H1 (cell line): ENCODE results near the gene GABPA. TPM values are rescaled to one million over a fixed set of nuclear protein-coding genes. Genes with fewer than 3 reads are reported as not detected.

ENCODE experiments used
- CTCF ChIA-PET: fragments of 300-600 bp; sonication (Branson Sonifier 250); formaldehyde crosslinking; loops from one replicate; lab custom pipeline; 2021; ENCODE audit not compliant: partially characterized antibody; lab: Charles Lee
- POLR2A ChIA-PET: fragments of 300-600 bp; sonication (Branson Sonifier 250); formaldehyde crosslinking; loops from one replicate; lab custom pipeline; 2021; ENCODE audit warnings: inconsistent platforms; ENCODE audit not compliant: partially characterized antibody; lab: Charles Lee
- DNase-seq, 2 experiments: peaks; one replicate each; pipeline versions ENCODE4 v3.0.0 to v3.0.0-alpha.2; 2010 to 2022; ENCODE audit warnings: low spot score in 2 of 2, low read depth in 1 of 2, mixed read lengths in 1 of 2
- FAIRE-seq: peaks from 2 replicates; lab custom pipeline; 2011; peaks lifted over from hg19 to GRCh38; lab: Jason Lieb, UNC
- H2AFZ ChIP-seq: 2 replicates; pipeline ENCODE4 v1.8.1; 2012; ENCODE audit warnings: low read length, inconsistent platforms
- H2AK5ac ChIP-seq: 2 replicates; pipeline ENCODE4 v1.6.1; 2013; ENCODE audit warnings: low read depth, low read length
- H2BK120ac ChIP-seq: replicated peaks from 2 replicates; pipeline ENCODE3; 2013; ENCODE audit warnings: low read depth, low read length, inconsistent platforms
- H2BK12ac ChIP-seq: 2 replicates; pipeline ENCODE4 v1.6.1; 2013; ENCODE audit warnings: low read depth, low read length
- H2BK15ac ChIP-seq: 2 replicates; pipeline ENCODE4 v1.6.1; 2013; ENCODE audit warnings: low read length
- H2BK20ac ChIP-seq: 2 replicates; pipeline ENCODE4 v1.6.1; 2013; ENCODE audit warnings: low read length
- H2BK5ac ChIP-seq: 2 replicates; pipeline ENCODE4 v1.6.1; 2013; ENCODE audit warnings: low read depth, low read length
- H3K14ac ChIP-seq: 2 replicates; pipeline ENCODE4 v1.6.1; 2013; ENCODE audit warnings: inconsistent platforms; ENCODE audit not compliant: insufficient read length
- H3K18ac ChIP-seq: 2 replicates; pipeline ENCODE4 v1.6.1; 2013; ENCODE audit warnings: low read length; ENCODE audit errors: extremely low read depth
- H3K23ac ChIP-seq: 2 replicates; pipeline ENCODE4 v1.6.1; 2013; ENCODE audit warnings: inconsistent platforms; ENCODE audit not compliant: insufficient read length
- H3K23me2 ChIP-seq: 2 replicates; pipeline ENCODE4 v1.6.1; 2013; ENCODE audit warnings: low read depth, low read length
- H3K27ac ChIP-seq: 2 replicates; pipeline ENCODE4 v1.6.1; 2011; ENCODE audit warnings: low read depth, low read length, inconsistent platforms
- H3K27me3 ChIP-seq, 4 experiments: replicated peaks in 1 of 4; 1 replicate in 1 of 4; 2 replicates in 3 of 4; pipeline versions ENCODE4 v1.6.1 to v1.8.1; 2011 to 2013; ENCODE audit warnings: low read length in 3 of 4, mild to moderate bottlenecking in 3 of 4, inconsistent platforms in 2 of 4, mixed read lengths in 2 of 4, moderate library complexity in 1 of 4; ENCODE audit not compliant: control insufficient read depth in 3 of 4, insufficient read depth in 3 of 4; ENCODE audit errors: extremely low read depth in 1 of 4
- H3K36me3 ChIP-seq, 4 experiments: 2 replicates each; pipeline versions ENCODE4 v1.6.1 to v1.8.1; 2011 to 2013; ENCODE audit warnings: mild to moderate bottlenecking in 4 of 4, low read length in 3 of 4, moderate library complexity in 2 of 4, control low read depth in 1 of 4, inconsistent platforms in 1 of 4; ENCODE audit not compliant: insufficient read depth in 4 of 4, control insufficient read depth in 2 of 4
- H3K4ac ChIP-seq: replicated peaks from 2 replicates; pipeline ENCODE3; 2013; ENCODE audit warnings: low read length, low read depth, mixed read lengths, inconsistent platforms; ENCODE audit not compliant: insufficient read length
- H3K4me1 ChIP-seq, 4 experiments: replicated peaks in 1 of 4; 1 replicate in 1 of 4; 2 replicates in 3 of 4; pipeline versions ENCODE4 v1.6.1 to v1.8.1; 2011 to 2013; ENCODE audit warnings: low read length in 3 of 4, inconsistent platforms in 2 of 4, mixed read lengths in 1 of 4; ENCODE audit not compliant: insufficient read depth in 4 of 4, control insufficient read depth in 3 of 4
- H3K4me2 ChIP-seq, 2 experiments: 2 replicates each; pipeline versions ENCODE4 v1.6.1 to v1.8.1; 2011 to 2013; ENCODE audit warnings: low read depth in 2 of 2, low read length in 2 of 2, control low read depth in 1 of 2, inconsistent platforms in 1 of 2, mild to moderate bottlenecking in 1 of 2; ENCODE audit not compliant: insufficient read depth in 1 of 2
- H3K4me3 ChIP-seq, 4 experiments: fragments of 200-600, 300-600 bp in 1 of 4; sonication (generic), shearing (Covaris generic), sonication (Bioruptor Twin) in 1 of 4; 2 replicates each; pipeline versions ENCODE4 v1.5.1 to v1.8.1; 2011 to 2016; ENCODE audit warnings: low read length in 4 of 4, low read depth in 3 of 4, control low read depth in 2 of 4, inconsistent platforms in 2 of 4, mild to moderate bottlenecking in 2 of 4, mixed read lengths in 1 of 4, moderate library complexity in 1 of 4; ENCODE audit not compliant: insufficient read depth in 2 of 4; ENCODE audit errors: extremely low read depth in 1 of 4
- H3K56ac ChIP-seq: replicated peaks from 2 replicates; pipeline ENCODE3; 2013; ENCODE audit warnings: low read depth, mild to moderate bottlenecking, mixed read lengths, low read length, inconsistent platforms; ENCODE audit not compliant: insufficient read length
- H3K79me1 ChIP-seq: 2 replicates; pipeline ENCODE4 v1.6.1; 2013; ENCODE audit warnings: low read depth, low read length, control low read depth
- H3K79me2 ChIP-seq, 2 experiments: 2 replicates each; pipeline versions ENCODE4 v1.6.1 to v1.8.1; 2012 to 2013; ENCODE audit warnings: low read length in 2 of 2, mild to moderate bottlenecking in 2 of 2, inconsistent platforms in 1 of 2; ENCODE audit not compliant: insufficient read depth in 2 of 2, control insufficient read depth in 1 of 2
- H3K9ac ChIP-seq, 4 experiments: replicated peaks in 1 of 4; 1 replicate in 1 of 4; 2 replicates in 3 of 4; pipeline versions ENCODE4 v1.6.1 to v1.8.1; 2011 to 2013; ENCODE audit warnings: low read depth in 3 of 4, low read length in 3 of 4, control low read depth in 2 of 4, mild to moderate bottlenecking in 2 of 4, moderate library complexity in 2 of 4, inconsistent platforms in 1 of 4; ENCODE audit errors: extremely low read depth in 1 of 4
- H3K9me3 ChIP-seq, 2 experiments: 2 replicates each; pipeline versions ENCODE4 v1.6.1 to v1.8.1; 2012 to 2013; ENCODE audit warnings: mild to moderate bottlenecking in 2 of 2, moderate library complexity in 2 of 2, control low read depth in 1 of 2, inconsistent platforms in 1 of 2, low read depth in 1 of 2, low read length in 1 of 2, mixed read lengths in 1 of 2; ENCODE audit not compliant: insufficient read depth in 2 of 2
- H4K20me1 ChIP-seq, 2 experiments: replicated peaks in 1 of 2; 2 replicates each; pipeline versions ENCODE3 to v1.8.1; 2011 to 2013; ENCODE audit warnings: inconsistent platforms in 2 of 2, low read length in 2 of 2, mild to moderate bottlenecking in 1 of 2; ENCODE audit not compliant: insufficient read depth in 2 of 2, control insufficient read depth in 1 of 2
- H4K5ac ChIP-seq: 2 replicates; pipeline ENCODE4 v1.6.1; 2013; ENCODE audit warnings: low read length, low read depth, mixed read lengths, inconsistent platforms; ENCODE audit not compliant: insufficient read length
- H4K8ac ChIP-seq: 2 replicates; pipeline ENCODE4 v1.8.0; 2013; ENCODE audit warnings: mild to moderate bottlenecking, moderate library complexity, low read length, inconsistent platforms; ENCODE audit not compliant: insufficient read depth; ENCODE audit errors: extremely low read depth
- H4K91ac ChIP-seq: replicated peaks from 2 replicates; pipeline ENCODE3; 2013; ENCODE audit warnings: low read length, mixed read lengths, inconsistent platforms; ENCODE audit not compliant: insufficient read length
- CBX5 ChIP-seq: fragments of 300-800, 300-1000 bp; sonication (generic); IDR thresholded peaks from 2 replicates; pipeline ENCODE4 v1.7.1; 2016; ENCODE audit warnings: antibody characterized with exemption, low read length, low read depth
- CHD1 ChIP-seq: IDR thresholded peaks from 2 replicates; pipeline ENCODE4 v1.6.1; 2012; ENCODE audit warnings: low read depth, low read length, improper control_type of control experiment
- WGBS, 2 experiments: shearing (Covaris generic) in 1 of 2; methylation state at CpG; one replicate each; pipeline versions ENCODE4 v1.1.6 to v1.1.7; 2013 to 2015; ENCODE audit warnings: low lambda C conversion rate in 2 of 2, mixed read lengths in 2 of 2, inconsistent platforms in 1 of 2, low coverage in 1 of 2, missing lambda C conversion rate in 1 of 2; ENCODE audit not compliant: insufficient replicate concordance in 2 of 2, insufficient coverage in 1 of 2, insufficient read length in 1 of 2; ENCODE audit errors: extremely low coverage in 1 of 2, missing lambda C conversion rate in 1 of 2; 5-methylcytosine and 5-hydroxymethylcytosine counted together
- polyA plus RNA-seq, 7 experiments: library from polyadenylated mRNA; depleted of rRNA in 3 of 7; stranded (reverse) in 5 of 7; unstranded in 2 of 7; fragments of >200 nt in 5 of 7; fragments of 200-250 nt in 2 of 7; gene quantifications; 1 replicate in 5 of 7; 2 replicates in 1 of 7; 4 replicates in 1 of 7; pipeline versions ENCODE4 v1.2.1 to v1.2.3, GENCODE V29; 2011 to 2013; ENCODE audit warnings: missing spikeins in 2 of 7, mixed read lengths in 2 of 7
- total RNA-seq: library from RNA; stranded (reverse); fragmentation: NEBNext Ultra II Directional; extraction: Animal tissue kit (Norgen Biotek cat#: 25700); gene quantifications from 2 replicates; pipeline ENCODE4 v1.2.1, GENCODE V29; 2021

GABPA gene
- total and polyA plus RNA-seq, 2 of the 8 experiments (the other 6 are each of a cell fraction or from before 2014, with no cell fraction given) = 5.2 to 22.2 TPM

GRCh38 chr21:25764065-25764464 lies 29.3 kb downstream of the GABPA start:
- Histone ChIP-seq H2BK15ac (no peak overlapping the region), H4K91ac (no peak overlapping the region), H2AFZ (no peak overlapping the region), H2BK120ac (no peak overlapping the region), H2BK5ac (no peak overlapping the region), H3K56ac (no peak overlapping the region), H3K4me2 (no peak overlapping the region), H3K23me2 (no peaks in the 10 kb centered on the region), H3K9ac (no peak overlapping the region), H2BK20ac (no peak overlapping the region), H3K27ac (no peak overlapping the region), H4K20me1 (no peaks in the 10 kb centered on the region), H3K27me3 (no peaks in the 10 kb centered on the region), H4K8ac (no peak overlapping the region), H2AK5ac (no peak overlapping the region), H4K5ac (no peak overlapping the region), H3K4me3 (no peak overlapping the region), H2BK12ac (no peak overlapping the region), H3K18ac (no peak overlapping the region), H3K9me3 (no peaks in the 10 kb centered on the region), H3K14ac (no peak overlapping the region), H3K4ac (no peak overlapping the region), H3K79me1 (no peaks in the 10 kb centered on the region), H3K79me2 (no peaks in the 10 kb centered on the region), H3K36me3 (peaks cover 4 to 36% (median 16%) of the 10 kb centered on the region in 4 experiments), H3K4me1 (no peaks in the 10 kb centered on the region), H3K23ac (no peak overlapping the region)
- no peak for TF ChIP-seq CHD1
- TF ChIP-seq CBX5 = no peak
- POLR2A ChIA-PET = no interaction called here
- DNase-seq (no peak), FAIRE-seq (no peak)
- CTCF ChIA-PET = interaction anchor here (0.6 to 0.9 kb wide), 2 partner anchors 27 to 51 kb away, joined by 3 read pairs; no protein-coding TSS in a partner anchor
- 97% methylated on average over 3 of the region's 3 CpGs; no CpG with 5 or more reads in 1 of the 2 experiments for WGBS, 2 experiments
